Stimulated activated CD8-positive, alpha-beta memory T cell treated with anti-CD3 and anti-CD28 coated beads, Interleukin-7, amount 100 ng/mL, for 24 hours (primary cell): ENCODE data around the gene DDOST.
"Not testable (repeated sequence)": the region's sequence is repeated elsewhere in the genome, so short reads cannot be mapped to it uniquely, and the experiment has no call there.

Experiments
- DNase-seq: peaks from one replicate; pipeline ENCODE4 v3.0.0-alpha.2; 2020; ENCODE audit warnings: low read depth

DDOST gene

DNA sequence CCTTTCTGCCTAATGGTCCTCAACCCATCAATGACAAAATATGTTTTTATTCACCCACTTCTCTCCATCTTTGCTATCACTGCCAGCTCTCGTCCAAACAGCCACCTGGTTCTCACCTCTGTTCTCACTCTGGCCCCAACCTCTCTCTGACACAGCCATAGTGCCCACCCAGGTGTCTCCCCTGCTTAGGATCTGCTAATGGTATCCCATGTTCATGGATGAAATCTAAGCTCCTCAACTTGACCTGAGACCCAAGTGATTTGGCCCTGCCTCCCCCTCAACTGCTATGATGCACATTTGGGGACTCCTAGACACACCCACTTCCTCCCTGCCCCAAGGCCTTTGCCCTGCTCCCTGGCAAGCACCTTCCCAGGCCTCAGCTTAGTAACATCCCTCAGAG lies 30.7 kb upstream of the DDOST start:
- DNase-seq, result no peak

DNA sequence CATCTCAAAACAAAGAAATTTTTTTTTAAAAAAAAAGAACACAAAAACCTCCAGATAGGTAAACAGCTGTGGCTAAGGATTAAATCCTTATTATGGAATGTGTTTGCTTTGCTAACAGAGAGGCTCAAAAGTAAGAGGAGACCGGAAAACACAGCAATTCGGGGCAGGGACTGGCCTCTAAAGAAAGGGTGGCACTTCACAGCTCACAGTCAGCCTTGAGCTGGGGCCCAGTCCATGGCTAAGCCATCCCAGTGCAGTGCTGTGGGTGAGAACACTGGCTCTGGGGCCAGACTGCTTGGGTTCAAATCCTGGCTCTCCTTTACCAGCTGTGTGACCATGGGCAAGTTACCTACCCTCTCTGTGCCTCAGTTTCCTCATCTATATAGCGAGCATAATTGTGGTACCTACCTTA lies 28.5 kb upstream of the DDOST start:
- DNase-seq, result no peak

DNA sequence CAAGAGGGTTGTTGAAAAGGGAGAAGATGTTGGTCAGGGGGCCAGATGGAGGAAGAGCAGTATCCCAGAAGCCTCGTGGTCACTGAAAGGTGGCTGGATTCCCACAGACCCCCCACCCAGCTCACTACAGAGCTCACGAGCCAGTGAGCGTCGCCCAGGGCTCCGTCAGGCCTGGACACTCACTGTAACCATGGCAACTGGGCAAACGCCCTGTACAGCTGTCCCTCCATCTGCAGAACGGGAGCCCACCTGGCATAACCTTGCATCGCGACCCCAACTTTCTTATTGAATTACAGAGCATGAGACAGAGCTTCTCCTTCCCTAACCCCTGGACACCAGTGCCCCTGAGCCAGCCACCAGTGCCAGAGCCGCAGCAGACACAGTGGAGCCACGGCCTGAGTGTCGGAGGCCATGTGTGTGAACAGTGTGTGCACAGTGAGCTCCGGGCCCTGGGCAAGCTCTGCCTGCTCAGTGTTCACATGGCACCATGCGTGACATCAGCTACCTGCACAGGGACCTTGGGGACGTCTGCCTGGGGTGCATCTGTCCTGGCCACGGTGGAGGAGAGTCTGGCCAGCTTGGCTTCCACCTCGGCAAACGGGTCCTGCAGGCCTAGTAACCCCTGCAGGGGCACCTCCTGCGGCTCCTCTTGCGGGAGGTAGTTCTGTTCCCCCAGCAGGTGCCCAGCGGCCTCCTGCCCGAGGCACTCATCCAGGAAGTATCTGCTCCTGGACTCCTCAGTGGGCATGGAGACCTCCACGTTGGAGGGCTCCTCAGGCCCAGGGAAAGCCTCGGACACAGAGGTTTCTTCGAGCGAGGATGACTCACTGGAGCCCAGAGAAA lies 25.9 kb upstream of the DDOST start:
- DNase-seq, result no peak

DNA sequence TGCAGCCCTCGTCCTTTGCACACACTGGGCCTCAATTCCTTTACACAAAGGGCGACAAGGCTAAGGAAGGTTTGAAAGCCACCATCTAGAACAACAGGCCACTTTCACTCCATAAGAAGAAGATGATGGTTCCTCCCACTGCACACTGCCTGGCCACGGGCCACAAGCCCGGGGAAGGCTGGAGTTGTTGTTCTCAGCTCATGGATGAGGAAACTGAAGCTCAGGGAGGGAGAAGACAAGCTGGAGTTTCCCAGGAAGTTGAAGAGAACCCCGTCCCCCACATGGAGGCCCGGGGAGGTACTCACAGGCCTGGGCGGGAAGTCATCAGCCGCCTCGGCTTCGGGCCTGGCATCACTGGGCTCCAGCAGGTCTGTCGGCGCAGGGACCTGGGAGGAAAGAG lies 24.6 kb upstream of the DDOST start:
- no peak for DNase-seq

DNA sequence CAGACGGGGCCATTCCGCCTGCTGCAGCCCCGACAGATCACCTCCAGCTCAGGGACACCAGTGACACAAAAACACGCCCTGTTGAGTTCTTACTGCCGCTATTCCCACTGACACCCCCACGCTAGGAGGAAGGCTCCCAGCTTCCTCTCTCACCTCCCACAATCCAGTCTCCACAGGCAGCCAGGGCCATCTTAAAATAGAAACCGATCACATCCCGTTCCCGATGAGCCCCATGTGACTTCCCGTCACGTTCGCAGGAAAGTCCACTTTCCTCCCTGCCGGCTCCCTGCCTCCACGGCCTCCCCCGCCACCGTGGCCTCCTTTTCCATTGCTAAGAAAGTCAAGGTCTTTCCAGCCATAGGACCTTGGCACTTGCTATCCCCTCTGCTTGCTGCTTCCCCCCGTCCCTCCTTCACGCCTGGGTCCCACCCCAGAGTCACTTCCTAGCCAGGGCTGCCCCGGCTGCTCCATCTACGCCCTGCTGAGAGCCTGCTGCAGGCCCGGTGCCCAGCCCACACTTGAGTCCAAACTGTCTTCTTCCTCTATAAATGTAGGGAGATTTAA lies 24.0 kb upstream of the DDOST start:
- DNase-seq, result no peak

DNA sequence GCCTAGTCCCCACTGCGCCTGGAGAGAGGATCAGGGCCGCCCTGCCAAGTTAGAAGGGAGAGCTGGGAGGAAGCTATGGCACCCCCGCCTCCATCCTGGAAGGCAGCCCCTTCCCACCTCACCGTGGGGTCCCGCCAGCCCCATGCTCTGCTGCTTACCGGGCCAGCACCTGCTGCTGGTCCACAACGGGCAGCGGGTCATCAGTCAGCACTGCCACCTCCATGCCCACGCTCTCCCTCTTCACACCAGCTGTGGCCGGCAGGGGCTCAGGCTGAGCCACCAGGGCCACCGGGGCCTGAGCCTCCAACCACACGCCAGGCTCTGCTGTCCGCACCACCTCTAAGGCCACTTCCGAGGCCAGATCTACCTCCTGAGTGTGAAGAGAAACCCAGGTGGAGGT lies 23.5 kb upstream of the DDOST start:
- no peak for DNase-seq

DNA sequence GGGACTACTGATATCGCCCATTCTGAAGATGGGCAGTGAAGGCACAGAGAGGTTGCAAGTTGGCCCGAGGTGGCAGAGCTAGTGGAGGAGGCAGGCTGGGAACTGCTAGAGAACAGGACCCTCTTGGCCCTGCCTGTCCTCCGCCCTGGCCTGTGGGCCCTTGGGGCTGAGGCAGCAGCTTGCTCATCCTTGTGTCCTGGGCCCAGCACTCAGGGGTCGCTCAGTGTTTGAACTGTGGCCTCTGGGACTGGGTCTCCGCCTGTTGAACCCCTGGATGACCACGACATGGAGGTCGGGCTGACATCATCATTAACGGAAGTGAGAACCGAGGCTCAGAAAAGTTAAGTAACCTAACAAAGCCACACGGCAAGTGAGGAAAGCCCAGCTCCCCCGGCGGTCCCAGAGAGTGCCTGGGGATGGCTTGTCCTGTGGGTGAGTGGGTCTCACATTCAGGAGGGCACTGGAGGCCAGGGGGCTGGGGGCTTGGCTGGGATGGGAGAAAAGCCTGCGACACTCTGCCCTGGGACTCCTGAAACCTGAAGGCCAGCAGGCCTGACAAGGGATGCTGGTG lies 23.0 kb upstream of the DDOST start:
- no peak for DNase-seq

DNA sequence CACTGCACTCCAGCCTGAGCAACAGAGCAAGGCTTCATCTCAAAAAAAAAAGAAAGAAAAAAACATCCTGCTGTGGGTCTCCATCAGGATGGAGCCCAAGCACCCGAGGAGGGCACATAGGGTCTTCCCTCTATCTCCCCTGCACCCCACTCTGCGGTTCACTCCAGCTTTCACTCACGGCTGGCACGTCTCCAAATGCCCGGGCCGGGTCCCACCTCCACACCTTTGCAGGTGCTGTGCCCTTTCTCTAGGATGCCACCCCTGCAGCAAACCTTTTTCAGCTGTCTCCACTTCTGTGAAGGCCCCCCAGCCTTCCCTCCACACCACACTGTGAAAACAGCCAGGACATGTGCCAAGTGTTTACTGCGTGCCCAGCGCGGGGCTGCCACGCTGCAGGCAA lies 22.4 kb upstream of the DDOST start:
- DNase-seq, result no peak

DNA sequence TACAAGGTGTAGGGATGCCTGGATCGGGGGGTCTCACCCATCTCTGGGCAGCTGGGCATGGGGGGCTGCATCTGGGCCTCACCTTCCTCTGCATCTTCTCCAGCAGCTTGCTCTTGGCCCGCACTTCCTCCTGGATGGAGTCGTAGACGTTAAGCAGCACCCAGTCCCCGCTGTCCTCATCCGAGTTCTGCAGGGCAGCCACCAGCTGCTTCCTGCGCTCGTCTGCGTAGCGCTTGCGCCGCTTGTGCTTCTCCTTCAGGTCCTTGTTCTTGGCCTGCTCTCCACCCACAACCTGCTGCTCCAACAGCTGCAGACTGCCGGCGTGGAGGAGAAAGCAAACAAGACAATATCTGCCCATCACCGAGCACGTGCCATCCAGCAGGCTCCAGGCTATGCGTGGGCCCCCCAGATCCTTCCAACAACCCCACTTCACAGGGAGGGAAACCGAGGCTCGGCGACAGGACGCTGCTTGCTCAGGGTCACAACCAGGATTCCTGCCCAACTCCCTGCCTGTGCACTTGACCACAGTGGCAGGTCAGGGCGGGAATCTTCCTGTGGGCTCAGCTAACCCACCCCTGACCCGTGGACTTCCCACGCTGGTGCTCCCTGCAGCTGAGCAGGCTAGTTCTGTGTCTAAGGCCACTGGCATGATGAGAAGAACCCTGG lies 21.5 kb upstream of the DDOST start:
- no peak for DNase-seq

DNA sequence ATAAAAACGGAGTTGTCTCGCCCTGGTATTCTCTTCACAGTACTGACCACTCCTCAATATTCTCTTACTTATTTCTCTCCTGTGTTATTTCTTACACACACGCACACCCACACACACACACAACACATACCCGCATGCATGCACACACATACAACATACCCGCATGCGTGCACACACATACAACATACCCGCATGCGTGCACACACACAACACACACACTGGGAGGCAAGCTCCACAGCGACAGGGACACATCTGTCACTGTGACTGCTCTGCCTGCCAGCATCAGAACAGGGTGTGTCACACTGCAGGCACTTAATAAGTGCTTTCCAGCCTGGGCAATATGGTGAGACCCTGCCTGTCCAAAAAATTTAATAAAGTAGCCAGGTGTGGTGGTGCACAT lies 20.8 kb upstream of the DDOST start:
- no peak for DNase-seq

DNA sequence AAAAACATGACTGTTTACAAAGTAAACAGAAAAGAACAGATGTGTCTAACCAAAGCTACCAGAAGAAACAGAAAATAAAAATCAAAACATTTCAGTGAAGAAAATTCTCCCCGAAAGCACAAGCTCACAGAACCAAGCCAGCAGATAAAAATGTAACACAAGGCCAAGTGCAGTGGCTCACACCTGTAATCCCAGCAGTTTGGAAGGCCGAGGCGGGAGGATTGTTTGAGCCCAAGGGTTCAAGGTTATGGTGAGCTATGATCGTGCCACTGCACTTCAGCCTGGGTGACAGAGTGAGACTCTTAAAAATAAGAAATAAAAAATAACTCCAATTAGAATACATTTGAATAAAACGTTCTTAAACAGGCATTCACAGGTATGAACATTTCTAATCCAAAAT lies 19.1 kb upstream of the DDOST start:
- no peak for DNase-seq

DNA sequence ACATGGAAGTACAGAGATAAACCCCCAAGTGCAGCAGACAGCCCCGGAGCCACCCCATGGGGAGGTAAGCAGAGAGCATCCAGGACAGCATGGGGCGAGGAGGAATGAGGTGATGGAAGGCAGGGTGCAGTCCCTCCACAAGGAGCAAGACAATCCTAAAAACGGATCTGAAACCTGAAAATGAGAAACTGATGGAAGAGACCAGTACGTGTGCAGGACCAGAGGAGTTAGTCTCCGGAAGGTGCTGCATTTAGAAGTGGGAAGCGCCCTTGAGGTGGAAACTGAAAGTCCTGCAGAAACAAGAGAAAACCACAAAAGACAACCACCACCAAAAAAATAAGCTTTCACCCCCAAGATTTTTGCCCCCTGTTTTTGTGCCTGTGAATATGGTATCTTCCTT lies 17.4 kb upstream of the DDOST start:
- DNase-seq, result no peak

DNA sequence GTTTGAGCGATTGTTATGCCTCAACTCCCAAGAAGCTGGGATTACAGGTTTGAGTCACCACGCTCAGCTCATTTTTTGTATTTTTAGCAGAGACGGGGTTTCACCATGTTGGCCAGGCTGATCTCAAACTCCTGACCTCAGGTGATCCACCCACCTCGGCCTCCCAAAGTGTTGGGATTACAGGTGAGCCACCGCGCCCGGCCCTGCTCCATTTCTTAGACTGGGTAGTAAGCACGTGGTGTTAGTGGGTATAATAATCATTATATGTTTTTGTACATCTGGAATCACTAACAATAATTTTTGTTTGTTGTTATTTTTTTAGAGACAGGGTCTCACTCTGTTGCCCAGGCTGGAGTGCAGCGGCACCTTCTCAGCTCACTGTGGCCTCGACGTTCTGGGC lies 12.5 kb upstream of the DDOST start:
- DNase-seq, result not testable (repeated sequence)

DNA sequence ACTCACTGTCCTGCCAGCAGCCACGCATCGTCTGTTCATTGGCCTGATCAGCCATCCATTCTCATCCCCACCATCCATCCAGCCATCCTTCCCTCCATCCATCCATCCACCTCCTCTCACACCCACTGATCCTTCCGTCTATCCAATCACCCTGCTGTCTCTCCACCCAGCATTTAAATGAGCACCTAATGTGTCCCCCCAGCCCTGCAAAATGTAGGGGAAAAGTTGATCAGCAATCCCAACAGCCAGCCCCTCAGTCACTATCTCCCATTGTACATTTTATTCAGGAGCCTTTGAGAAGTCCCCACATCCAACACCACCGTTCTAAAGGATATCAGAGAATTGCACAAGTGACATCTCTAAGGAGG lies 11.1 kb upstream of the DDOST start:
- no peak for DNase-seq

DNA sequence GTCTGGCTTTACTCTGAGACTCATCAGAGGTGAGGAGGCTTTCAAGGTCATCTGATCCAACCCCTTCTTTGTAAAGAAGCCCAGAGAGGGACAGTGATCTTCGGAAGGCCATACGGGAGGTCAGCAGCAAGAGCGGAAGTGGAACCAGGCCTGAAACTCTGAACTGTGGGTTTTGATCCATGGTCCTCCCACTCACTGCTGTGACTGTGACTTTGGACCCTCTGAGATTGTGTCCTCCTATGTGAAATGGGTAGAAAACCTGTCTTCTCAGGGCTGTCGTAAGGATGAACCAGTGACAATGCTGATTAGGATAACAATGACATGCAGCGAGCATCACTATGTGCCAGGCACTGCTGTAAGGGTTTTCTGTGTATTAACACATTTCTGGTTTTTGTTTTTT lies 9.8 kb upstream of the DDOST start:
- no peak for DNase-seq

DNA sequence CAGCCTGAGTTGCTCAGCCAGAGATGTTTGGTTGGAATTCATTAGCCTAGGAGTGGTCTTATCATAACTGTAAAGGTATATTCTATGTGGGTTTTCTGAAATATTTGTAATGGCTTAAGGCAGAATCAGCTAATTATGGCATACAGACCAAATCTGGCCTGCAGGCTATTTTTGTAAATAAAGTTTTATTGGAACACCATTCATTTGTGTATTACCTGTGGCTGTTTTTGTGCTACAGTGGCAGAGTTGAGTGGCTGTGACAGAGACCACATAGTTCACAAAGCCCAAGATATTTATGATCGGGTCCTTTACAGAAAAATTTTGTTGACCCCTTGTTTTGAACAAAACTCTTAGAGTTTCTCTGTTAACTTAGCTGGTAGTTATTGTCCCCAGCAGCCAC lies 7.4 kb upstream of the DDOST start:
- no peak for DNase-seq

DNA sequence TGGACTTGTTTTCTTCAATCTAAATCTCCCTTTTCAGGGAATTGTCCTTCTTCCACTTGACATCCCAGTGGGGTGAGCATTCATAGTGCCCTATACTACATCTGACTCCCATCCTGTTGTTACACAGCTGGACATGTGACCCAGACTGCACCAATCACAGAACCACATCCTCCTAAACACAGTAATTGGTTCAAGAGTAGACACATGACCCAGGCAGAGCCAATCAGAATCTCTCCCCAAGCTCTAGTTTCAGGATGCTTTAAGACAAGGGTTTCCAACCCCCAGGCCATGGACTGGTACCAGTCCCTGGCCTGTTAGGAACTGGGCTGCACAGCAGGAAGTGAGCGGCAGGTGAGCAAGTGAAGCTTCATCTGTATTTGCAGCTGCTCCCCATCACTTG lies 5.6 kb upstream of the DDOST start:
- DNase-seq, result no peak

DNA sequence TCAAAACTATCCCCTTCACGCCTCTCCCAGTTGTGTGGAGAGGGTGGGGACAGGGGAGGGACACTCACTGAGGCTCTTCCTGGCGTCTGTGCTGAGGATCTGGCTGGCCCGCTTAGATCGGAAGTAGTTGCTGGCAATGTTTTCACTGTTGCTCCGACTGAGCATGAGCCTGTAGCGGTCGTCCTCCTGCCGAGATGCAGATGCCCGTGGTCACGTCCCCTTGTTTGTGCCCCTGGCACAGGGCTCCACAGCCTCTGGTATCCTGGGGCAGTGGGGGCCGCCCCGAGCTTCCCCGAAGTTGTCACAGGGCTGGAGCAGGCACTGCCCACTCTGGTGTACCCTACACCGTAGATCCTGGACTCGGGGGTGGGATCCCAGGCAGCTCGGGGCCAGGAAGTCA lies 5.0 kb upstream of the DDOST start:
- DNase-seq, result no peak

DNA sequence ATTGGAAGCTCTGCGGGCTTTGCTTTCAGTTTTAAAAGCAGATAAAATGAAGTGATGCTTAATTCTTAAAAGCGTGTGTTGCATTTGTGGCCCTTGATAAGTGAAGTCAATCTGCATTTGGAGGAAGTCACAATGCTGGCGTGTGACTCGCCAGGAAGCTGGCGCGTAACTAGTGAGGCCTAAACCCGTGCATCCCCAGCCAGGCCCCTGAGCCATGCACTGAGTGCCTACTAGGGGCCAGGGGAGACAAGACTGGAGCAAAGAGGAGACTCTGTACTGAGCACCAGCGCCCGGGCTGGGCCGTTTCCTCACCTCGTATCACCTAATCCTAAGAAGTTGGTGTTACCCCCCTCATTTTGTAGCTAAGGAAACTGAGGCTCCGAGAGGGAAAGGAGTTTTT lies 4.6 kb upstream of the DDOST start:
- DNase-seq, result no peak

DNA sequence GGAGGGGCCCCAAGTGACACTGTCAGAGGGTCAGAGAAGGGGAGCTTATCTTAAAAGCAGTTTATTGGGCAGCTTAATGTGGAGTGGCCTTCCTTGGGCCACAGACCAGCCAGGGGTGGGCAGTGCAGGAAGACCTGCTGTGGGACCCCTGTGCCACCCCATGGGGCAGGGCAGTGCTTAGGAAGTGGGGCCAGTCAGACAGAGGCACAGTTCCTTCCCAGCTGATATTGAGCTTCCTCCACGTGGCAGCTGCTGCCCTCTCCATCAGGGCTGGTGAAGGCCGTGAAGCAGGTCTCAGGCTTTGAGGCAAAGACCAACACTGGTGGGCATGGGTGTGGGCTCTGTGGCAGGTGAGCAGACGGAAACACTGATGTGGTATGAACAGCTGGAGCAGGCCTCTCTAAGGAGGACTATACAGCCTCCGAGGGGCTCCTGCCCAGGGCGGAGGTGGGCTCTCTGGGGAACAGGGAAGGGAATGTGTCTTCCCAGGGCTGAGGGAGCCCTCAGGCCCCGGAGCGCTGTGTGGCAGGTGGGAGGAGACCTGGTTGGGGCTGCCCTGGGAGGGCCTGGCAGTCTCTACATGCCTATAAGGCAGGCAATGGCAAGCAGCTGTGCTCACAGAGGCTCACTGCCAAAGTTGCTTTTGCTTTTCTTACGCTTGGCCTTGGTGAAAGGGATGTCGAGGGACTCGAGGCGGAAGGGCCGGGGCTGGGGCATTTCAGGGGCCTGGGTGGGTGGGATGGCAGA lies 3.0 kb upstream of the DDOST start:
- no peak for DNase-seq

DNA sequence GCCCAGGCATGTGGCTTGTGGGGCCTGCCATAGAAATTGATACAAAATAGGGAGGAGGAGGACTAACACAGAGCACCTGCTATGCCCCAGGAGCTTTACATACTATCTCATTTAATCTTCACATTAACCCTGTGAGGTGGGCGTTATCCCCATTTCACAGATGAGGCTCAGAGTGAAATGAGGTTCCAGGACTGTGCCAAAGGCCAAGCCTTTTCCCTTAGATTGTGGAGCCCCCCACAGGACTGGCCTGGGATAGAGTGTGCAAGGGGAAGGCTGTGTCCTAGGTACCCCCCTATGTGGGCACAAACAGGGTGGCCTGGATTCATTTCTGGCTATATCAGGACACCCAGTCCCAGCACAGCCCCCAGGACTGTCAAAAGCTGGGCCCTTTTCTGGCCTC lies 2.2 kb upstream of the DDOST start:
- no peak for DNase-seq

DNA sequence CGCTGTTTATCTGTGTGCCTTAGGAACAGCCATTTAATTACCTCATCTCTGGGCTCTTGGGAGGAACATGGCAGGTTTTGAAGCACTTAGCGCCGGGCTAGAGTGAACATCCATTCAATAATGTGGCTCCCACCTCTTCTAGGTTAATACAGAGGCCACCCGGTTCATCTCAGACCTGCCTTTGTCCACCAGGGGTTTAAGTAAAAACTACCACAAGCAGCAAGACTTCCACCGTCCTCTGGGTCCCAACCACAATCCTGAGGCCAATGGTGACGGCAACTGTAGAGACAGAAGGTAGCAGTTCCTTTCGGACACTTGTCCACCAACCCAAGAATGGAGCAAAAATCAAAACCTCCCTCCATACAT lies 924 bp upstream of the DDOST start:
- DNase-seq, result no peak

DNA sequence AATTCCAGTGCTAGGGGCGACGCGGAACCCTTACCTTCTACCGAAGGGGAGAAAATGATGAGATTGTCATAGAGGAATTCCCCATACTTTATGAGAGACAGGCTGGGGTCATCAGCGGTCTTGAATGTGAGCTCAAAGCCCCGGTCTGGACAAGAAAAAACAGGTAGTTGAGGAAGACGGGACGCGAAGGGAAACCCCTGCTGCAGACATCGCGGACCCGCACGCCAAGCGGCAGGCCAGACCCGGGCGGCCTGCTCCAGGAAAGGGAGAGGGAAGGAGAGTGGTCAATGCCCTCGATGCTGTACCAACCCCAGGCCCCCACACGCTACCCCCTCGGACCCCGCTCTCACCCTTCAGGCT lies 342 bp downstream of the DDOST start:
- no peak for DNase-seq
